Thyroid gland (tissue), 4 donors: ENCODE measurements around the gene DISC1. TPM values are rescaled to one million over a fixed set of nuclear protein-coding genes. Genes with fewer than 3 reads are reported as not detected.

Experiments used
- DNase-seq, 2 donors: peaks; one replicate each; pipeline ENCODE4 v3.0.0-alpha.2; 2019
- H3K27ac ChIP-seq, 3 donors: fragments of 200-600 bp; sonication (generic); 1 replicate in 2 of 3; 2 replicates in 1 of 3; pipeline ENCODE4 v1.5.1; 2016 to 2019; ENCODE audit warnings: mild to moderate bottlenecking in 1 of 3, moderate library complexity in 1 of 3
- H3K27me3 ChIP-seq: fragments of 200-600 bp; sonication (generic); one replicate; pipeline ENCODE4 v1.5.1; 2019
- H3K36me3 ChIP-seq, 2 donors: fragments of 200-600 bp; sonication (generic); one replicate each; pipeline ENCODE4 v1.5.1; 2016 to 2019
- H3K4me1 ChIP-seq, 2 donors: fragments of 200-600 bp; sonication (generic); one replicate each; pipeline ENCODE4 v1.5.1; 2017 to 2019
- H3K4me3 ChIP-seq, 3 donors: fragments of 200-600 bp; sonication (generic); replicated peaks in 1 of 3; 1 replicate in 2 of 3; 2 replicates in 1 of 3; pipeline ENCODE4 v1.5.1; 2016; ENCODE audit warnings: mild to moderate bottlenecking in 1 of 3
- H3K9me3 ChIP-seq: fragments of 200-600 bp; sonication (generic); one replicate; pipeline ENCODE4 v1.5.1; 2017
- POLR2A ChIP-seq, 2 donors: fragments of 450-650 bp; IDR thresholded peaks; one replicate each; pipeline ENCODE4 v1.6.1; 2017; ENCODE audit warnings: antibody characterized with exemption in 2 of 2, mild to moderate bottlenecking in 2 of 2, moderate library complexity in 1 of 2
- WGBS, 2 donors: methylation state at CpG; one replicate each; pipeline ENCODE4 v1.1.5; 2017; 5-methylcytosine and 5-hydroxymethylcytosine counted together
- intact Hi-C: fragments of 100-400 bp; cut with DNase I; formaldehyde crosslinking; loops from one replicate; pipeline ENCODE4 v1.15.1; 2023
- total RNA-seq, 4 donors: library from RNA; depleted of rRNA; stranded (reverse); fragments of >200 nt; gene quantifications; one replicate each; pipeline ENCODE4 v1.2.3, GENCODE V29; 2016
- TF ChIP-seq, protein P1 (sequence below), 6 experiments: fragments of 200-600 bp in 3 of 6; fragments of 450-650 bp in 3 of 6; sonication (generic) in 3 of 6; IDR thresholded peaks; one replicate each; pipeline ENCODE4 v1.5.1; 2016 to 2019; ENCODE audit warnings: antibody characterized with exemption in 6 of 6, mild to moderate bottlenecking in 2 of 6, inconsistent platforms in 1 of 6, moderate library complexity in 1 of 6

The DISC1 gene
- total RNA-seq, 4 donors from 2014 or later, result 6.9 to 17.7 (median 9.8) TPM

DNA sequence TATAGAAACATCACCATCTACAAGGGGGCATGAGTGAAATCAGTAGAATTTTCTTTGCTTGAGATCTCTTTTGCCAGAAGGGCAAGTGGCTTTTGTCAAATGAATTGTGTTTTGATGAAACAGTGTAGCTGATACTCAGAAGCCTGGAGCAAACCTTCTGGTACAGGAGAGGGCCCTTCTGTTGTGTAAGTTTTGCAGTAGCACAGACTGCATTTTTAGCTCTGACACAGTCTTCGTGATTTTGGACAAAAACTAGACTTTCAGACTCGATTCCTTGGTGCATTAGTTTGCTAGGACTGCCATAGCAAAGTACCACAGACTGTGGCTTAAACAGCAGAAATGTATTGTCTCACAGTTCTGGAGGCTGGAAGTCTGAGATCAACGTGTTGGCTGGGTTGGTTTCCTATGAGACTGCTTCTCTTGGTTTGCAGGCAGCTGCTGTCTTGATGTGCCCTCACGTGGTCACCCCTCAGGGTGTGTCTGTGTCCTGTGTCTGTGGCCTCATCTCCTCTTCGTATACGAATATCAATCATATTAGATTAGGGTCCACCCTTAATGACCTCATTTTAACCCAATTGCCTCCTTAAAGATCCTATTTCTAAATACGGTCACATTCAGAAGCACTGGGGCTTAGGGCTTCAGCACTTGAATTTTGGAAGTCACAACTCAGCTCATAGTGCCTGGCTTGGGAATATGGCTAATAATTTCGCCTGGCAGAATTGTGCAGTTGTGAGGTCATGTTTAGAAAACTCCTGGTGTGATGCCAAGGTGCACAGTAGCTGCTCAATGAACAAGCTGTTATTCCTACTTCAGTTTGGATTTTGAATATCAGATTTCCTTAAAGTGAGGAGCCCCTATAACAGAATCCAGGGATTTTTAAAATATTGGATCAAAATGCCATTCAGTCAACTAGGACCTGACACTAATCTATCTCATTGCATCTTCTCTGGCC is 21.2 kb upstream of the DISC1 start:
- WGBS, 2 donors, result 71% methylated on average over 8 of the region's 8 CpGs
- Histone ChIP-seq H3K9me3 (no peaks in the 10 kb centered on the region), H3K27me3 (no peaks in the 10 kb centered on the region), H3K36me3 (no peaks in the 10 kb centered on the region), H3K4me3 (no peak overlapping the region), H3K4me1 (no peaks in the 10 kb centered on the region), H3K27ac (no peak overlapping the region)
- no peak for TF ChIP-seq POLR2A (IDR thresholded peaks at IDR 0.05)
- TF ChIP-seq, protein P1, sequence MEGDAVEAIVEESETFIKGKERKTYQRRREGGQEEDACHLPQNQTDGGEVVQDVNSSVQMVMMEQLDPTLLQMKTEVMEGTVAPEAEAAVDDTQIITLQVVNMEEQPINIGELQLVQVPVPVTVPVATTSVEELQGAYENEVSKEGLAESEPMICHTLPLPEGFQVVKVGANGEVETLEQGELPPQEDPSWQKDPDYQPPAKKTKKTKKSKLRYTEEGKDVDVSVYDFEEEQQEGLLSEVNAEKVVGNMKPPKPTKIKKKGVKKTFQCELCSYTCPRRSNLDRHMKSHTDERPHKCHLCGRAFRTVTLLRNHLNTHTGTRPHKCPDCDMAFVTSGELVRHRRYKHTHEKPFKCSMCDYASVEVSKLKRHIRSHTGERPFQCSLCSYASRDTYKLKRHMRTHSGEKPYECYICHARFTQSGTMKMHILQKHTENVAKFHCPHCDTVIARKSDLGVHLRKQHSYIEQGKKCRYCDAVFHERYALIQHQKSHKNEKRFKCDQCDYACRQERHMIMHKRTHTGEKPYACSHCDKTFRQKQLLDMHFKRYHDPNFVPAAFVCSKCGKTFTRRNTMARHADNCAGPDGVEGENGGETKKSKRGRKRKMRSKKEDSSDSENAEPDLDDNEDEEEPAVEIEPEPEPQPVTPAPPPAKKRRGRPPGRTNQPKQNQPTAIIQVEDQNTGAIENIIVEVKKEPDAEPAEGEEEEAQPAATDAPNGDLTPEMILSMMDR (IDR thresholded peaks at IDR 0.05), result no peak
- intact Hi-C loops, result no loop called here
- DNase-seq, result no peak

DNA sequence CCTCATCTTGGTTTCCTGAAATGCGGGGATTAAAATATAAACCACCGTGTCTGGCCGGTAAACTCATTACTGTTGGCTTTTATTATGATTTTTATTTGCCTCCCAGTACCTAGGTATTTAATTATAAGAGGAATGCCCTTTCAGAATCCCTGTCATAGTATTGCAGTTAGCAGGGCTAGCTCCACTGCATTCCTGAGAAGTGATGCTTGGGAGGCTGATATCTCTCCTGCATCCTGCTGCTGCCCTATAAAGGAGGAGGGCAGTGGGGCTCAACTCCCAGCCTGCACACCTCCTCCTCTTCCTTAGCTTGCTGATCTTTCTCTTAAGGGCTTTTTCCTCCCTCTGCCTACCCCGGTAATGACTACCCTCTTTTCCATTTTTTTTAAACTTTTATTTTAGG is 19.9 kb upstream of the DISC1 start:
- WGBS, 2 donors, result 82 to 84% methylated on average over 4 of the region's 4 CpGs
- intact Hi-C loops, result no loop called here
- no peaks in the 10 kb centered on the region for H3K27me3 ChIP-seq

DNA sequence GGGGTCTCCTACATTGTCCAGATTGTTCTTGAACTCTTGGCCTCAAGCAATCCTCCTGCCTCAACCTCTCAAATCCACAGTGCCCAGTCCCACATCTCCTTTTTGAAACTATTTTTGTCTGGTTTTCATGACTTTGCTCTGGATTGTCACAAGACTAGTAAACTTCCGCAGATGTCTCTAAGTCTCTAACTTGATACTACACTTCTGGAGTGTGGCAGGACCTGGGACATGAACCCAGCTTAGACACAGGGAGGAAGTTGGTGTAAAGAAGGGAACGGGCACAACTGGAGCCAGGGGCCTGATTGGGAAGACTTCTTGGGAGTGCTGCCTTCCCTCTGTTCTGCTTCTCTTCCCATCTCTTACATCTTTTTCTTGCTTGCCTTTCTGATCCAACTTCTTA is 16.2 kb upstream of the DISC1 start:
- H3K27me3 ChIP-seq, result no peaks in the 10 kb centered on the region
- DNase-seq, result no peak
- H3K27ac ChIP-seq, result no peak overlapping the region
- no peak overlapping the region for H3K4me3 ChIP-seq
- WGBS, 2 donors, result 95 to 100% methylated on average over 2 of the region's 2 CpGs
- H3K36me3 ChIP-seq, result no peaks in the 10 kb centered on the region
- intact Hi-C loops, result no loop called here
- no peak for TF ChIP-seq POLR2A (IDR thresholded peaks at IDR 0.05)
- TF ChIP-seq, protein P1 (IDR thresholded peaks at IDR 0.05), result no peak
- H3K9me3 ChIP-seq, result no peaks in the 10 kb centered on the region
- H3K4me1 ChIP-seq, result peaks cover 0 to 6% of the 10 kb centered on the region in 2 donors

More for the DNA sequence above, 19.9 kb upstream of the DISC1 start:
- Histone ChIP-seq H3K27ac (no peak overlapping the region), H3K4me3 (no peak overlapping the region), H3K4me1 (no peaks in the 10 kb centered on the region), H3K36me3 (no peaks in the 10 kb centered on the region), H3K9me3 (no peaks in the 10 kb centered on the region)
- TF ChIP-seq, protein P1 (IDR thresholded peaks at IDR 0.05), result no peak
- no peak for TF ChIP-seq POLR2A (IDR thresholded peaks at IDR 0.05)
- no peak for DNase-seq

DNA sequence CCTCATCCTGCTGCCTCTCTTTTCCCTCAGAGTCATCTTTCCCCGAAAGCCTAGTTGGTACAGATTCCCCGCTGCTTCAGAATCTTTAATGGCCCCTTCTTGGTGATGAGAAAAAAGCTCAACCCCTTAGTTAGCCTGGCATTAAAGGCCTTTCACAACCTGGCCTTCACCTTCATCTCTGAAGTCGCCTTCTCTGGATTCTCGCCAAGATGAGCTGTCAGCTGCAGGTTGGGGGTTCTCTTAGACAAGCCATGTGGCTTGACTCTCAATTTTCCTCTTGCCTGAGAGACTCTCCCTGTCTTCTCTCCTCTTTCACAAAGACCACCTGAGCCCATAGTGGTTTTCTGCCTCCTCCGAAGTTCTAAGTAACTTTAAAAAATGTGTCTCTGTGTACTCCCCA is 15.5 kb upstream of the DISC1 start:
- Histone ChIP-seq H3K9me3 (no peaks in the 10 kb centered on the region), H3K27ac (no peak overlapping the region), H3K27me3 (no peaks in the 10 kb centered on the region), H3K4me1 (peaks cover 0 to 6% of the 10 kb centered on the region in 2 donors), H3K4me3 (no peak overlapping the region), H3K36me3 (no peaks in the 10 kb centered on the region)
- intact Hi-C loops, result no loop called here
- WGBS, 2 donors, result 80 to 89% methylated on average over 5 of the region's 5 CpGs
- TF ChIP-seq, protein P1 (IDR thresholded peaks at IDR 0.05), result no peak
- TF ChIP-seq POLR2A (IDR thresholded peaks at IDR 0.05), result no peak
- no peak for DNase-seq

DNA sequence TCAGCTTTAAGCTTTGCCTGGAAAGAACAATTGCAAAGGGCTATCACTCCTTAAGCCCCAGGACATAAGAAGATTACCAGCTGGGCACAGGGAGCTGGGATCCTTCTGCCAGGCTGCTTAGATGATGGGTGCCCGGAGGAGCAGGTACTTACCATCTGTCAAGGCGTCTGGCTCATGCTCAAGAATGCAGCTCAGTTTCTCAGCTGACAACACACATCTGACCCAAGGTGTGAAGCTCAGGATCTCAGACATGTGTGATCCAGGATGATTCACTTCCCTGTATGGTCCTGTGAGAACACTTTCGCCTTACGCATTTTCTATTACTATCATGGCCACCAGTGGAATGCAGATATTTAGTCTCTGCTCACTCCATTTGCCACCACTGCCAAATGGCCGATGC is 14.7 kb upstream of the DISC1 start:
- Histone ChIP-seq H3K27me3 (no peaks in the 10 kb centered on the region), H3K4me1 (peaks cover 0 to 6% of the 10 kb centered on the region in 2 donors), H3K9me3 (no peaks in the 10 kb centered on the region), H3K36me3 (no peaks in the 10 kb centered on the region), H3K27ac (no peak overlapping the region), H3K4me3 (no peak overlapping the region)
- intact Hi-C loops, result no loop called here
- no peak for DNase-seq
- no peak for TF ChIP-seq POLR2A (IDR thresholded peaks at IDR 0.05)
- TF ChIP-seq, protein P1 (IDR thresholded peaks at IDR 0.05), result no peak
- 77 to 85% methylated on average over 5 of the region's 5 CpGs for WGBS, 2 donors
